ENCODE data around the gene SEMA3F. TPM values are rescaled to one million over a fixed set of nuclear protein-coding genes. Genes with fewer than 3 reads are reported as not detected.

Gene SEMA3F
- total RNA-seq, 6 experiments from 2014 or later: 1.2 to 5.9 (median 4.2) TPM

- H3K27ac ChIP-seq: no peak overlapping the region
- H3K9me3 ChIP-seq: no peaks in the 10 kb centered on the region
- DNase-seq (no peak), ATAC-seq (no peak)
- no peaks in the 10 kb centered on the region for H3K36me3 ChIP-seq
- TF ChIP-seq POLR2A (IDR thresholded peaks at IDR 0.05) (no peak), CTCF (IDR thresholded peaks at IDR 0.05) (no peak)
- H3K4me1 ChIP-seq: peaks cover 0 to 7% (median 0%) of the 10 kb centered on the region in 4 donors
- WGBS (ENCODE audit: insufficient coverage, low coverage, low lambda C conversion rate, missing lambda C conversion rate): 52% methylated on average over 2 of the region's 3 CpGs
- H3K27me3 ChIP-seq: no peaks in the 10 kb centered on the region
- intact Hi-C loops (cut with DNase I): no loop called here
- no peak overlapping the region for H3K4me3 ChIP-seq
Observed at GRCh38 chr3:50232303-50232702, 77.2 kb downstream of the SEMA3F start.

- intact Hi-C loops (cut with DNase I): no loop called here
- no peak overlapping the region for H3K4me3 ChIP-seq
- H3K36me3 ChIP-seq: no peaks in the 10 kb centered on the region
- no peaks in the 10 kb centered on the region for H3K27me3 ChIP-seq
- H3K4me1 ChIP-seq: peaks cover 0 to 15% (median 3%) of the 10 kb centered on the region in 4 donors
- WGBS (ENCODE audit: insufficient coverage, low coverage, low lambda C conversion rate, missing lambda C conversion rate): 100% methylated on average over 1 of the region's 4 CpGs
- no peak for TF ChIP-seq POLR2A (IDR thresholded peaks at IDR 0.05)
- no peak for TF ChIP-seq CTCF (IDR thresholded peaks at IDR 0.05)
- ATAC-seq (no peak), DNase-seq (no peak)
- H3K9me3 ChIP-seq: no peaks in the 10 kb centered on the region
- H3K27ac ChIP-seq: no peak overlapping the region
Observed at GRCh38 chr3:50233176-50233575, 78.1 kb downstream of the SEMA3F start.

GRCh38 chr3:50235716-50236483 is 80.8 kb downstream of the SEMA3F start, which contains the start of gene GNAI2:
Gene GNAI2, plus strand, starts transcription at chr3:50236204. Its CDS starts 132 bp downstream, at chr3:50236336.
- H3K27ac ChIP-seq: peak within 1 kb of the TSS; percentile 87 to 94 (median 93)
- TF ChIP-seq CTCF (IDR thresholded peaks at IDR 0.05) (no peak), POLR2A (IDR thresholded peaks at IDR 0.05) (peak; percentile 99)
- DNase-seq: peak; percentile 100
- peak within 1 kb of the TSS; percentile 77 to 95 (median 94) for H3K4me3 ChIP-seq
- H3K36me3 ChIP-seq: peaks cover 0 to 9% (median 0%) of the 10 kb centered on the region in 4 donors
- H3K9me3 ChIP-seq: no peaks in the 10 kb centered on the region
- peak; percentile 83 to 92 (median 86) for ATAC-seq
- intact Hi-C loops (cut with DNase I): no loop called here
- 0% methylated on average over 21 of the region's 75 CpGs for WGBS (ENCODE audit: insufficient coverage, low coverage, low lambda C conversion rate, missing lambda C conversion rate)
- H3K27me3 ChIP-seq: no peaks in the 10 kb centered on the region
- H3K4me1 ChIP-seq: peaks cover 0 to 40% (median 19%) of the 10 kb centered on the region in 4 donors

- Histone ChIP-seq H3K27me3 (no peaks in the 10 kb centered on the region), H3K4me3 (peak overlapping the region; percentile 77 to 95 (median 94)), H3K9me3 (no peaks in the 10 kb centered on the region), H3K27ac (peak overlapping the region; percentile 87 to 94 (median 93)), H3K4me1 (peaks cover 0 to 47% (median 21%) of the 10 kb centered on the region in 4 donors), H3K36me3 (peaks cover 0 to 9% (median 0%) of the 10 kb centered on the region in 4 donors)
- DNase-seq: no peak
- ATAC-seq: no peak
- intact Hi-C loops (cut with DNase I): no loop called here
- TF ChIP-seq CTCF (IDR thresholded peaks at IDR 0.05) (no peak), POLR2A (IDR thresholded peaks at IDR 0.05) (no peak)
- 0% methylated on average over 11 of the region's 13 CpGs for WGBS (ENCODE audit: insufficient coverage, low coverage, low lambda C conversion rate, missing lambda C conversion rate)
Observed at GRCh38 chr3:50236484-50237132, 81.5 kb downstream of the SEMA3F start.

All from right lobe of liver (tissue), 6 donors.